IPS-18c (cell line): ENCODE data around the gene PLPPR2.
A peak's percentile ranks its signal among the peaks of the same experiment; 100 is the strongest.

Experiments used
- H3K4me3 ChIP-seq: 2 replicates; pipeline ENCODE4 v1.7.0; 2013; ENCODE audit warnings: low read depth, mild to moderate bottlenecking, low read length, moderate library complexity; ENCODE audit not compliant: insufficient read depth
- H3K9me3 ChIP-seq: one replicate; pipeline ENCODE4 v1.6.1; 2013; ENCODE audit warnings: mild to moderate bottlenecking, low read length, moderate library complexity; ENCODE audit not compliant: control insufficient read depth, insufficient read depth

Gene PLPPR2

GRCh38 chr19:11379857-11380350, 24.7 kb downstream of the PLPPR2 start:
- H3K4me3 ChIP-seq, result no peak overlapping the region
- H3K9me3 ChIP-seq, result peaks cover 2% of the 10 kb centered on the region

GRCh38 chr19:11380653-11381537, 25.7 kb downstream of the PLPPR2 start:
- Histone ChIP-seq H3K9me3 (peaks cover 2% of the 10 kb centered on the region), H3K4me3 (peak overlapping the region; percentile 84)

GRCh38 chr19:11382898-11383705, 27.9 kb downstream of the PLPPR2 start:
- H3K9me3 ChIP-seq, result peaks cover 2% of the 10 kb centered on the region
- H3K4me3 ChIP-seq, result peak overlapping the region; percentile 67

DNA sequence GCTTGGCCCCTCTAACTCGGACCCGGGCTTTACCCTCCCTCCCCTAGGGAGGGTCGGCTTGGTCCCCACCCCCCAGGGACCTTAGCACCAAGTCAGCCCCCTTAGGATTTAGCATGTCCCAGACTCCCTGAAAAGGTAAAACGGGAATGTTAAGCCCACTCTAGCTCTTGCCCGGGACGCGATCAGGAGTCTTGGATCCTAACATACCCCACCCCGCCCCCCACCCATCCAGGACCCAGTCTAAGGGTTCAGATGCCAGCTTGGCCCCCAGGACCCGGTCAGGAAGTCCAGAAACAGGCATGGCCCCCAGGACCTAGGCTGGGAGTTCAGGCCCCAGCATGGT, 28.4 kb downstream of the PLPPR2 start:
- Histone ChIP-seq H3K9me3 (peaks cover 2% of the 10 kb centered on the region), H3K4me3 (peak overlapping the region; percentile 67)

DNA sequence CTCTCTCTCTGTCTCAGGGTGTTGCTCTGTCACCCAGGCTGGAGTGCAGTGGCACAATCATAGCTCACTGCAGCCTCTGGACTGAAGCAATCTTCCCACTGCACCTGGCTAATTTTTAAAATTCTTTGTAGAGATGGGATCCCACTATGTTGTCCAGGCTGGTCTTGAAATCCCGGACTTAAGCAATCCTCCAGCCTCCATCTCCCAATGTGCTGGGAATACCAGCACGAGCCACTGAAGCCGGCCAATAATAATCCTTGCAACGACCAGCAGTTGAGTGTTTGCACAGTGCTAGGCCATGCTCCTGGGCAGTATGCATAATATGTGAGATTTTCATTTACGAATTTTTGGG, 29.5 kb downstream of the PLPPR2 start:
- Histone ChIP-seq H3K4me3 (no peak overlapping the region), H3K9me3 (peaks cover 2% of the 10 kb centered on the region)

DNA sequence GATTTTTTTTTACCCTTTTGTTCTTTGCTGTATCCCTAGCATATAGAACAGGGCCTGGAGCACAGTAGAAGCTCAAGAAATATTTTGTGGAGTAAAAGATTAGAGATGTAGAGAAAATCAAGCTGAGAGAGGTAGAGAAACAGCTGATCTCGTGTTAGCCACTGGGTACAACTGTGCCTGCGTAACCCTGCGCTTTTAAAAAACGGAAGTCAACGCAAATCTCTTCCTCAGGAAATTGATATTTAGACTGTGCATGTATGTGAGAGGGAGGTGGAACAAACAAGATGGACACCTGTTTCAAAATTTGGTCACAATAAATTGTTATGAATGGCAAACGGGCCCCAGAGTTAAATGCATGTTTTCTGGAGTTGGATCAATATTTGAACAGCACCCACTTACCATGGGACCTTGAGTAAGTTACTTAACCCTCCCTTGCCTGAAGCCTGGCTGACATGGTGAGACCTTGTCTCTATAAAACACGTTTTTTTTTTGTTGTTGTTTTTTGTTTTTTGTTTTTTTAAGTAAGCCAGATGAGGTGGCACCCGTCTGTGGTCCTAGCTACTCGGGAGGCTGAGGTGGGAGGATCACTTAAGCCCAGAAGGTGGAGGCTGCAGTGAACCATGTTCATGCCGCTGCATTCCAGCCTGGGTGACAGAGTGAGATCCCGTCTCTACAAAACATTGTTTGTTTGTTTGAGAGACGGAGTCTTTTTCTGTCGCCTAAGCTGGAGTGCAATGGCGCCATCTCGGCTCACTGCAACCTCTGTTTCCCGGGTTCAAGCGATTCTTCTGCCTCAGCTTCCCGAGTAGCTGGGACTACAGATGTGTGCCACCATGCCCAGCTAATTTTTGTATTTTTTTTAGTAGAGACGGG, 32.2 kb downstream of the PLPPR2 start:
- H3K4me3 ChIP-seq, result no peak overlapping the region
- no peaks in the 10 kb centered on the region for H3K9me3 ChIP-seq

DNA sequence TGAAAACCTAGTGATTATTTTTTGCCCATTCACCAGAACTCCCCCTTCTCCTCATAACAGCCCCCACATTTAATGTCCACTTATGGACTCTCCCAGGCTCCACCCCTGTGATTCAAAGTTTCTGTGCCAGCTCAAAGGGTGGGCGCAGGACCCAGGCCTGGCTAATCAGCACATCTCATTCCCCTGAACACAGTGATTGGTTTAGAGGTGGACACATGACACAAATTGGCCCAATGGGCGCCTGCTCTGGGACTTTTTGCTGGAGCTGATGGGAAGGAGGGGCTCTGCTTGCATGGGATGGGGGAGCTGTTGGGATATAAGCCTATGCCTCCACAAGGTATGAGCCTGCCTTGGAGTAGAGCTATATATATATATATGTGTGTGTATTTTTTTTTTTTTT, 35.1 kb downstream of the PLPPR2 start:
- Histone ChIP-seq H3K9me3 (no peaks in the 10 kb centered on the region), H3K4me3 (no peak overlapping the region)

- H3K4me3 ChIP-seq, result no peak overlapping the region; the same call in 1 of the 2 replicates
- H3K9me3 ChIP-seq, result no peaks in the 10 kb centered on the region
Measured at GRCh38 chr19:11390933-11391680, 35.9 kb downstream of the PLPPR2 start.

DNA sequence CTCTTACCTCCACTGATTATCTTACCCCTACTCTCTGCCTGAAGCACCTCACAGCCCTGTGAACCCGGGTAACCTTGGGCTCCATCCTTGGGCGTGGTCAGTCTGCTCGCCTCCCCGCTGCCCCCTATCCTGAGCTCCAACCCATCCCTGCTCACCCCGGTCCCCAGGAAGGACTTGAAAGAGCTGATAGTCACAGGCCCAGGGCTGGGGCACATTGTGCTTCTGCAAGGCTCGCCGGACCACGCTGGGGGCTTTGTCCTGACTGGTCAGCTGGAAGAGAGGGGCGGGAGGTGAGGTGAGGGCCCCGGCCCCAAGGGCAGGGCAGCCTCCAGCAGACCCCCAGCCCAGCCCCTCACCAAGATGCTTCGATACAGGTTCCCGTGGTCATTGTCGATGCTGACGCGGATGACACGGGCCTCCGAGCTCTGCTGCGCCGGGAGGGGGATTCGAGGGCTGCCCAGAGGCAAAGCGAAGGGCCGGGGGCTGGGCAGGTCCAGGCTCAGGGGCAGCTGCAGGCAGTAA, 41.9 kb downstream of the PLPPR2 start:
- no peaks in the 10 kb centered on the region for H3K9me3 ChIP-seq
- H3K4me3 ChIP-seq, result no peak overlapping the region

GRCh38 chr19:11399667-11400066, 44.4 kb downstream of the PLPPR2 start:
- no peak overlapping the region for H3K4me3 ChIP-seq

GRCh38 chr19:11400798-11401197, 45.6 kb downstream of the PLPPR2 start:
- Histone ChIP-seq H3K4me3 (no peak overlapping the region), H3K9me3 (no peaks in the 10 kb centered on the region)

More at GRCh38 chr19:11399667-11400066, 44.4 kb downstream of the PLPPR2 start:
- H3K9me3 ChIP-seq, result no peaks in the 10 kb centered on the region

DNA sequence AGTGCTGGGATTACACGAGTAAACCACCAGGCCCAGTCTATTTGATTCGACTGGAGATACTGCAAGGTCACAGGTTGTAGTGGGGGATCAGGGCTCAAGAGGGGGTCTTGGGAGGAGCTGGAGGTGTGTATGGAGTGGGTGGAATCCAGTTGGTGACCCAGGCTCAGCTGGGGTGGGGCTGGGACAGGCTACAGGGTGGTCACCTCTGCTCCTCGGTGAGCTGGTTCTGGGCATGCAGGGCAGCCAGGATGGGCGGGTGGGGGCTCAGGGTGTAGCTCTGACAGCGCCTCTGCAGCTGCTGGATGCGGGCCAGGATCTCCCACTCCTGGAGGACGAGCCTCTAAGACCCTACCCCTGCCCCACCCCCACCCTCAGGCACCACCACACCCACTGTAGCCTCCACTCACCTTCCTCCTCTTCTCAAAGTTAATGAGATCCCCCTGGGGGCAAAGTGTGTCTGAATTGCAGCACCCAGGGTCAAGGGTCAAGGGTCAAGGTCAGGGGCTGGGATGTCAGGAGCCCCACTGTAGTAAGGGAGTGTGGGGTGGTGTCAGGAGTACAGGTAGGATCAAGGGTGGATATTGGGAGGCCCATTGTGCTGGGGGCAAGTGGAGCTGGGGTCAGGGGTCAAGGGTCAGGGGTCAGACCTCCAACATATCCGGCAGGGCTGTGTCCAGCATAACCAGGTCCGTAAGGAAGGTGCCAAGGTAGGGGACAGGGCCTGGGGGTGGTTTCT, 46.7 kb downstream of the PLPPR2 start:
- Histone ChIP-seq H3K9me3 (no peaks in the 10 kb centered on the region), H3K4me3 (no peak overlapping the region)

DNA sequence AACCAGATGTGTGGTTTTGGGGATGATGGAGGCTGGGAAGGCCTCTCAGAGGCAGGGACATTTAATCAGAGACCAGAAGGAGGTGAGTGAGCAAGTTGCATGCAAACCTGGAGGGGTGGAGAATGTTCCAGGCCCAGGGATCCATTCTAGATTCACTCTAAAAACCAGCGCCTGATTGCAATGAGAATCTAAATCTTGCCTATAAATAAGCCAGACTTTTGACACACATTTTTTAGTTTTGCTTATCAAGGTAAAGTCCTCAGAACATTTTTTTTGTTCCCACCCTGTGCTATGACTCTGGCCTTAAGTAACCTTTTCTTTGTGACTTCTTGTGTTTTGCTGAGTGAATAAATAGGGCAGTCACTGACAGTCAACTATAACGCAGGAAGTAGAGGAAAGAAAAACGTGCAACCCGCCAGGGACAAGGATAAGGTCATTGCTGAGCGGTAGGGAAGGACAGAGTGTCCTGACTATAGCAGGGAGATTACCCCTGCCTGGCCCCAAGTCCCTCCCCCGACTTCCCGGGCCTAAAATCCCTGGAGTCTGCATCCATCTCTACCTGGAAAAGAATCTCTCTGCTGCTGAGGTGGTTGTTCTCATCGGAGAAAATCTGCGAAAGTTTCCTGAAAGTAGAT, 49.5 kb downstream of the PLPPR2 start:
- no peaks in the 10 kb centered on the region for H3K9me3 ChIP-seq

GRCh38 chr19:11405846-11406643, 50.8 kb downstream of the PLPPR2 start:
- Histone ChIP-seq H3K9me3 (no peaks in the 10 kb centered on the region), H3K4me3 (peak overlapping the region; percentile 40; the same call in 1 of the 2 replicates)

More for the DNA sequence above, 49.5 kb downstream of the PLPPR2 start:
- H3K4me3 ChIP-seq, result no peak overlapping the region
